Ishikawa (cell line): Measurements from ENCODE around the gene GJC1.

Experiments
- CEBPB ChIP-seq: IDR thresholded peaks from 2 replicates; pipeline ENCODE4 v1.6.1; 2012
- CREB1 ChIP-seq: IDR thresholded peaks from 2 replicates; pipeline ENCODE4 v1.6.1; 2012; ENCODE audit warnings: low read depth
- EGR1 ChIP-seq: IDR thresholded peaks from 2 replicates; pipeline ENCODE4 v1.6.1; 2012
- EP300 ChIP-seq: IDR thresholded peaks from 2 replicates; pipeline ENCODE4 v1.6.1; 2012; ENCODE audit warnings: borderline replicate concordance
- FOXM1 ChIP-seq: IDR thresholded peaks from 2 replicates; pipeline ENCODE4 v1.6.1; 2012; ENCODE audit warnings: low read depth, borderline replicate concordance
- NFIC ChIP-seq: IDR thresholded peaks from 2 replicates; pipeline ENCODE4 v1.6.1; 2012
- RAD21 ChIP-seq: IDR thresholded peaks from 2 replicates; pipeline ENCODE4 v1.6.1; 2012; ENCODE audit warnings: low read depth
- REST ChIP-seq: IDR thresholded peaks from 2 replicates; pipeline ENCODE4 v1.6.1; 2012; ENCODE audit warnings: low read depth, mild to moderate bottlenecking
- TAF1 ChIP-seq: IDR thresholded peaks from 2 replicates; pipeline ENCODE4 v1.6.1; 2012; ENCODE audit warnings: low read depth, mild to moderate bottlenecking
- TCF12 ChIP-seq: IDR thresholded peaks from 2 replicates; pipeline ENCODE4 v1.6.1; 2012; ENCODE audit warnings: low read depth
- TEAD4 ChIP-seq: IDR thresholded peaks from 2 replicates; pipeline ENCODE4 v1.6.1; 2012
- YY1 ChIP-seq: IDR thresholded peaks from 2 replicates; pipeline ENCODE4 v1.6.1; 2012; ENCODE audit warnings: low read depth
- ZBTB7A ChIP-seq: IDR thresholded peaks from 2 replicates; pipeline ENCODE4 v1.6.1; 2012; ENCODE audit warnings: low read depth
- TF ChIP-seq, protein P1 (sequence below): IDR thresholded peaks from 2 replicates; pipeline ENCODE4 v1.6.1; 2012
- TF ChIP-seq, protein P2 (sequence below): IDR thresholded peaks from 2 replicates; pipeline ENCODE4 v1.6.1; 2012

The GJC1 gene

GRCh38 chr17:44840274-44840673 lies 10.2 kb upstream of the GJC1 start:
- TF ChIP-seq YY1 (no peak), CEBPB (no peak), ZBTB7A (no peak), RAD21 (no peak), EP300 (no peak), EGR1 (no peak), REST (no peak)

- TF ChIP-seq CREB1 = no peak
- TF ChIP-seq FOXM1 = no peak
- no peak for TF ChIP-seq EP300
- TF ChIP-seq TCF12 = no peak
- TF ChIP-seq TEAD4 = no peak
- TF ChIP-seq YY1 = no peak
- TF ChIP-seq, protein P1, sequence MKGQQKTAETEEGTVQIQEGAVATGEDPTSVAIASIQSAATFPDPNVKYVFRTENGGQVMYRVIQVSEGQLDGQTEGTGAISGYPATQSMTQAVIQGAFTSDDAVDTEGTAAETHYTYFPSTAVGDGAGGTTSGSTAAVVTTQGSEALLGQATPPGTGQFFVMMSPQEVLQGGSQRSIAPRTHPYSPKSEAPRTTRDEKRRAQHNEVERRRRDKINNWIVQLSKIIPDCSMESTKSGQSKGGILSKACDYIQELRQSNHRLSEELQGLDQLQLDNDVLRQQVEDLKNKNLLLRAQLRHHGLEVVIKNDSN = no peak
Measured at GRCh38 chr17:44837196-44837595, 7.1 kb upstream of the GJC1 start.

DNA sequence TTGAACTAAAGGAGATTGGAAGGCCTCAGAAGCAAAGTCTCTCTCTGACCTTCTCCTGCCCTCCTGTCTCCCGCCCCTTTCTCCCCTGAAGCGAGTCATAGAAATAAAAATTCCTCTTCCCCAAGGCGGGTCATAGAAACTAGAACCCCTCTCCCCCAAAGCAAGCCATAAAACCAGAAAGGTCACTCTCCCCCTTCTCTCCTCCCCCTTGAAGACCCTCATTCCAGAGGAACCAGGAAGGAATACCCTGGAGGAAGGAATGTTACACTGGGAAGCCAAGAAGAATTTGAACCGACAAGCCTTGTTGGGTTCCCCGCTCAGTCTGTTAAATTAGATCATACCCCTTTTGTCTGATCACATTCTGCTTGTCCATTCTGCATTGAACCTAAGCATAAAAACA lies 2.7 kb upstream of the GJC1 start:
- TF ChIP-seq EP300 (no peak), FOXM1 (no peak), REST (no peak), TCF12 (no peak), YY1 (no peak)
- TF ChIP-seq, protein P1 = no peak

- TF ChIP-seq NFIC = no peak
- no peak for TF ChIP-seq TEAD4
- TF ChIP-seq, protein P1 = no peak
- TF ChIP-seq EGR1 = no peak
- TF ChIP-seq EP300 = no peak
- TF ChIP-seq YY1 = no peak
- TF ChIP-seq, protein P2, sequence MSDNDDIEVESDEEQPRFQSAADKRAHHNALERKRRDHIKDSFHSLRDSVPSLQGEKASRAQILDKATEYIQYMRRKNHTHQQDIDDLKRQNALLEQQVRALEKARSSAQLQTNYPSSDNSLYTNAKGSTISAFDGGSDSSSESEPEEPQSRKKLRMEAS = no peak
- TF ChIP-seq FOXM1 = no peak
- TF ChIP-seq CREB1 = no peak
Measured at GRCh38 chr17:44831371-44831770, 1.3 kb upstream of the GJC1 start.

GRCh38 chr17:44830359-44831288 lies 537 bp upstream of the GJC1 start:
- TF ChIP-seq EP300 = no peak
- TF ChIP-seq EGR1 = 0 out of 2 replicates have a peak, but pooled peaks have one; percentile 32
- no peak for TF ChIP-seq NFIC
- TF ChIP-seq, protein P2 = peak; percentile 28; the same call in 1 of the 2 replicates

GRCh38 chr17:44828919-44829522 lies 1.1 kb downstream of the GJC1 start:
- TF ChIP-seq NFIC (no peak), TCF12 (no peak), ZBTB7A (no peak), CEBPB (no peak), EGR1 (no peak), REST (no peak), TAF1 (no peak), FOXM1 (no peak), EP300 (no peak), CREB1 (no peak), YY1 (no peak), TEAD4 (no peak), RAD21 (no peak)
- TF ChIP-seq, protein P1 = no peak
- TF ChIP-seq, protein P2 = no peak
